HL-60 (cell line): ENCODE measurements around the gene MAGOH.

ENCODE experiments used
- DNase-seq, 2 experiments: peaks; one replicate each; pipeline ENCODE4 v3.0.0-alpha.2; 2010 to 2020; ENCODE audit warnings: low read depth in 1 of 2, low spot score in 1 of 2
- H3K27ac ChIP-seq: fragments of 250-450 bp; sonication (Bioruptor Pico); replicated peaks from 2 replicates; pipeline ENCODE4 v1.5.1; 2020; ENCODE audit warnings: mild to moderate bottlenecking, moderate library complexity
- H3K27me3 ChIP-seq: fragments of 250-450 bp; sonication (Bioruptor Pico); 2 replicates; pipeline ENCODE4 v1.5.1; 2021; ENCODE audit warnings: mild to moderate bottlenecking, moderate library complexity; ENCODE audit not compliant: insufficient read depth, poor library complexity, severe bottlenecking
- H3K4me3 ChIP-seq: replicated peaks from 2 replicates; pipeline ENCODE4 v1.5.1; 2011; ENCODE audit warnings: mild to moderate bottlenecking, control low read depth, low read length; ENCODE audit not compliant: insufficient read depth
- CTCF ChIP-seq: IDR thresholded peaks from one replicate; pipeline ENCODE4 v1.5.1; 2011; ENCODE audit warnings: low read length, control low read depth, inconsistent platforms; ENCODE audit not compliant: insufficient read depth
- GABPA ChIP-seq: IDR thresholded peaks from 2 replicates; pipeline ENCODE4 v1.6.1; 2012; ENCODE audit warnings: low read depth
- POLR2AphosphoS5 ChIP-seq: IDR thresholded peaks from 2 replicates; pipeline ENCODE4 v1.6.1; 2012; ENCODE audit warnings: low read depth
- REST ChIP-seq: IDR thresholded peaks from 2 replicates; pipeline ENCODE4 v1.6.1; 2012; ENCODE audit warnings: low read depth; ENCODE audit not compliant: insufficient replicate concordance
- SPI1 ChIP-seq: IDR thresholded peaks from 2 replicates; pipeline ENCODE4 v1.6.1; 2012; ENCODE audit warnings: low read depth, mild to moderate bottlenecking, borderline replicate concordance

The MAGOH gene

GRCh38 chr1:53190210-53190611 is 48.1 kb downstream of the MAGOH start:
- no peak for DNase-seq
- no peak for TF ChIP-seq GABPA
- TF ChIP-seq POLR2AphosphoS5 = no peak
- no peak for TF ChIP-seq REST
- no peak for TF ChIP-seq SPI1
- TF ChIP-seq CTCF = no peak
- Histone ChIP-seq H3K27me3 (no peaks in the 10 kb centered on the region), H3K27ac (no peak overlapping the region), H3K4me3 (no peak overlapping the region)

- no peak for DNase-seq
- Histone ChIP-seq H3K27me3 (no peaks in the 10 kb centered on the region), H3K27ac (no peak overlapping the region), H3K4me3 (no peak overlapping the region)
- no peak for TF ChIP-seq GABPA
- no peak for TF ChIP-seq POLR2AphosphoS5
- TF ChIP-seq CTCF = no peak
- TF ChIP-seq SPI1 = no peak
- TF ChIP-seq REST = no peak
These were observed 49.3 kb downstream of the MAGOH start for GRCh38 chr1:53189061-53189460.

GRCh38 chr1:53188099-53188498 is 50.2 kb downstream of the MAGOH start:
- H3K27ac ChIP-seq = no peak overlapping the region
- no peaks in the 10 kb centered on the region for H3K27me3 ChIP-seq
- H3K4me3 ChIP-seq = no peak overlapping the region
- DNase-seq = no peak
- TF ChIP-seq GABPA (no peak), CTCF (no peak), SPI1 (no peak), REST (no peak), POLR2AphosphoS5 (no peak)
